Vagina (tissue), 2 donors: ENCODE data around the gene SORCS2.

Experiments
- POLR2A ChIP-seq, 2 donors: fragments of 450-650 bp; IDR thresholded peaks; one replicate each; pipeline ENCODE4 v1.6.1; 2017; ENCODE audit warnings: antibody characterized with exemption in 2 of 2, mild to moderate bottlenecking in 2 of 2, moderate library complexity in 2 of 2
- POLR2AphosphoS5 ChIP-seq, 2 donors: sonication (generic); formaldehyde crosslinking; IDR thresholded peaks; one replicate each; pipeline ENCODE4 v1.9.0; 2017; ENCODE audit warnings: antibody characterized with exemption in 2 of 2, mild to moderate bottlenecking in 2 of 2, low read depth in 1 of 2; ENCODE audit not compliant: insufficient read depth in 1 of 2

GRCh38 chr4:7481227-7481626, 288.9 kb downstream of the SORCS2 start:
- TF ChIP-seq POLR2AphosphoS5 (IDR thresholded peaks at IDR 0.05; ENCODE audit: insufficient read depth in 1 of 2, low read depth in 1 of 2) (no peak), POLR2A (IDR thresholded peaks at IDR 0.05) (no peak)
